Uterus (tissue), 2 donors: ENCODE measurements around the gene SLC26A1.

Experiments
- CTCF ChIP-seq, 4 experiments: fragments of 200-600 bp in 2 of 4; fragments of 450-650 bp in 2 of 4; sonication (generic) in 2 of 4; IDR thresholded peaks; one replicate each; pipeline ENCODE4 v1.5.1; 2016 to 2019; ENCODE audit warnings: antibody characterized with exemption in 4 of 4, mild to moderate bottlenecking in 2 of 4, moderate library complexity in 1 of 4
- POLR2A ChIP-seq, 2 donors: fragments of 450-650 bp; IDR thresholded peaks; one replicate each; pipeline ENCODE4 v1.6.1; 2016; ENCODE audit warnings: antibody characterized with exemption in 2 of 2, mild to moderate bottlenecking in 1 of 2, moderate library complexity in 1 of 2

- no peak for TF ChIP-seq CTCF (IDR thresholded peaks at IDR 0.05)
- no peak for TF ChIP-seq POLR2A (IDR thresholded peaks at IDR 0.05)
Measured at GRCh38 chr4:998096-998691, 5.0 kb upstream of the SLC26A1 start.
